OCI-LY7 (cell line): ENCODE data around the gene DNAJB1. TPM values are rescaled to one million over a fixed set of nuclear protein-coding genes. Genes with fewer than 3 reads are reported as not detected.
A peak's percentile ranks its signal among the peaks of the same experiment; 100 is the strongest.
"Not testable (repeated sequence)": the region's sequence is repeated elsewhere in the genome, so short reads cannot be mapped to it uniquely, and the experiment has no call there.

Experiments
- BruUV-seq: library from RNA; stranded (reverse); fragments of 400-500 nt; replicated peaks from 2 replicates; lab custom pipeline; 2021; lab: Mats Ljungman, UMichigan
- CTCF ChIA-PET: fragments of 300-600 bp; sonication (Branson Sonifier 250); formaldehyde crosslinking; loops from one replicate; lab custom pipeline; 2022; ENCODE audit warnings: antibody characterized with exemption; ENCODE audit not compliant: unreplicated experiment; lab: Charles Lee
- POLR2A ChIA-PET: fragments of 300-600 bp; sonication (Branson Sonifier 250); formaldehyde crosslinking; loops from one replicate; lab custom pipeline; 2022; ENCODE audit warnings: antibody characterized with exemption; lab: Charles Lee
- DNase-seq: peaks from one replicate; pipeline ENCODE4 v3.0.0-alpha.2; 2015; ENCODE audit warnings: low spot score
- H2AFZ ChIP-seq: fragments of 200-600 bp; sonication (generic), shearing (Covaris generic); 2 replicates; pipeline ENCODE4 v1.6.1; 2014; ENCODE audit warnings: mild to moderate bottlenecking, antibody characterized with exemption, low read length, moderate library complexity
- H3K27ac ChIP-seq: fragments of 200-600 bp; sonication (generic); 2 replicates; pipeline ENCODE4 v1.5.1; 2014; ENCODE audit warnings: mixed run types, low read depth, mild to moderate bottlenecking, moderate library complexity, low read length, inconsistent platforms; ENCODE audit not compliant: poor library complexity, severe bottlenecking
- H3K36me3 ChIP-seq: fragments of 200-600 bp; sonication (generic); 2 replicates; pipeline ENCODE4 v1.6.1; 2014; ENCODE audit warnings: mild to moderate bottlenecking, antibody characterized with exemption, low read length, moderate library complexity, mixed read lengths; ENCODE audit not compliant: insufficient read depth
- H3K4me1 ChIP-seq: fragments of 200-600 bp; sonication (generic); 2 replicates; pipeline ENCODE4 v1.5.1; 2014; ENCODE audit warnings: mild to moderate bottlenecking, low read length; ENCODE audit not compliant: insufficient read depth, poor library complexity, severe bottlenecking
- H3K4me2 ChIP-seq: fragments of 200-600 bp; sonication (generic); 2 replicates; pipeline ENCODE4 v1.6.1; 2014; ENCODE audit warnings: mild to moderate bottlenecking, low read length
- H3K4me3 ChIP-seq: fragments of 200-600 bp; sonication (generic); 2 replicates; pipeline ENCODE4 v1.5.1; 2014; ENCODE audit warnings: mild to moderate bottlenecking, low read depth, low read length; ENCODE audit not compliant: poor library complexity, severe bottlenecking
- H3K79me2 ChIP-seq: fragments of 200-600 bp; sonication (generic); 2 replicates; pipeline ENCODE4 v1.6.1; 2016; ENCODE audit warnings: low read depth, mild to moderate bottlenecking, low read length, moderate library complexity, mixed read lengths; ENCODE audit not compliant: insufficient read depth
- H3K9me2 ChIP-seq: fragments of 200-600 bp; sonication (generic); 2 replicates; pipeline ENCODE4 v1.6.1; 2016; ENCODE audit warnings: mild to moderate bottlenecking, low read length, mixed read lengths; ENCODE audit not compliant: insufficient read depth
- H3K9me3 ChIP-seq: fragments of 200-600 bp; sonication (generic); 2 replicates; pipeline ENCODE4 v1.6.1; 2014; ENCODE audit warnings: mild to moderate bottlenecking, mixed run types, low read length, mixed read lengths
- H4K20me1 ChIP-seq: fragments of 200-600 bp; sonication (generic); 2 replicates; pipeline ENCODE4 v1.6.1; 2014; ENCODE audit warnings: mild to moderate bottlenecking, antibody characterized with exemption, low read length, moderate library complexity, mixed read lengths; ENCODE audit not compliant: insufficient read depth
- EZH2phosphoT487 ChIP-seq: fragments of 200-600 bp; sonication (generic); IDR thresholded peaks from 2 replicates; pipeline ENCODE4 v1.6.1; 2018; ENCODE audit warnings: low read depth, borderline replicate concordance, mild to moderate bottlenecking, mixed run types, antibody characterized with exemption, low read length, moderate library complexity, mixed read lengths
- intact Hi-C: fragments of 100-400 bp; cut with micrococcal nuclease; formaldehyde crosslinking; loops from one replicate; pipeline ENCODE4 v1.10.0; 2022; ENCODE audit not compliant: unreplicated experiment
- total RNA-seq, 2 experiments: library from RNA; depleted of rRNA in 1 of 2; stranded (reverse); fragments of >200 nt in 1 of 2; shearing (Covaris generic) in 1 of 2; gene quantifications; 2 replicates each; pipeline ENCODE4 v1.2.3, GENCODE V29; 2014 to 2022
- TF ChIP-seq, protein P1 (sequence below): fragments of 200-600 bp; sonication (generic); conservative IDR thresholded peaks from 2 replicates; pipeline ENCODE4 v1.5.1; 2014; ENCODE audit warnings: mild to moderate bottlenecking, antibody characterized with exemption, low read length, moderate library complexity, mixed read lengths

DNAJB1 gene
- total RNA-seq, 2 experiments from 2014 or later = 63.7 to 76.7 TPM

DNA sequence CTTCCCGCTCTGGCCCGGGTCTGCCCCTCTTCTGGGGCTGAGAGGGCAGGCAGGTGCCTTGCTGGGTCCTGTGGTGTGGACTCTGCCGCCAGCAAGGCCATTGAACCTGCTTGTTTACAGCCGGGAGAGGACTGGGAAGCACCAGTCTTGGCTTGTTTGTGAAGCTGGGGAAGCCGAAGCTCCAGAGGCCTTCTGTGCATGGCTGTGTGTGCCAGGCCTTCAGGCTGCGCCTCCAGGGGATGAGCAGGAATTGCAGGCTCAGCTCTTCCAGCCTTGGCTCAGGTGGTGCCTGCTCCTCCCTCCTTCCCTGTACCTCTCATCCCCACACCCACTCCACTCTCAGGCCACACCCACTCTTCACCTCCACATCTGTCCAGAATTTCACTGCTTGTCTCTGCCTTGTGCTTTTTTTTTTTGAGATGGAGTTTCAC is 36.2 kb upstream of the DNAJB1 start:
- H3K9me3 ChIP-seq = no peaks in the 10 kb centered on the region
- no peak overlapping the region for H2AFZ ChIP-seq
- no peak overlapping the region for H3K27ac ChIP-seq
- no peaks in the 10 kb centered on the region for H3K9me2 ChIP-seq
- H4K20me1 ChIP-seq = no peaks in the 10 kb centered on the region
- ChIA-PET CTCF (no interaction called here), POLR2A (no interaction called here)
- peaks cover 45% of the 10 kb centered on the region for H3K4me1 ChIP-seq
- no peak overlapping the region for H3K4me3 ChIP-seq
- no TSS peak for BruUV-seq
- peaks cover 9% of the 10 kb centered on the region; the same call in 1 of the 2 replicates for H3K36me3 ChIP-seq
- H3K79me2 ChIP-seq = peaks cover 8% of the 10 kb centered on the region; the same call in 1 of the 2 replicates
- DNase-seq = no peak
- H3K4me2 ChIP-seq = no peak overlapping the region
- intact Hi-C loops = loop anchor here (5.0 kb wide), 1 partner anchor 47 kb away; no protein-coding TSS in a partner anchor
- TF ChIP-seq EZH2phosphoT487 = no peak
- TF ChIP-seq, protein P1, sequence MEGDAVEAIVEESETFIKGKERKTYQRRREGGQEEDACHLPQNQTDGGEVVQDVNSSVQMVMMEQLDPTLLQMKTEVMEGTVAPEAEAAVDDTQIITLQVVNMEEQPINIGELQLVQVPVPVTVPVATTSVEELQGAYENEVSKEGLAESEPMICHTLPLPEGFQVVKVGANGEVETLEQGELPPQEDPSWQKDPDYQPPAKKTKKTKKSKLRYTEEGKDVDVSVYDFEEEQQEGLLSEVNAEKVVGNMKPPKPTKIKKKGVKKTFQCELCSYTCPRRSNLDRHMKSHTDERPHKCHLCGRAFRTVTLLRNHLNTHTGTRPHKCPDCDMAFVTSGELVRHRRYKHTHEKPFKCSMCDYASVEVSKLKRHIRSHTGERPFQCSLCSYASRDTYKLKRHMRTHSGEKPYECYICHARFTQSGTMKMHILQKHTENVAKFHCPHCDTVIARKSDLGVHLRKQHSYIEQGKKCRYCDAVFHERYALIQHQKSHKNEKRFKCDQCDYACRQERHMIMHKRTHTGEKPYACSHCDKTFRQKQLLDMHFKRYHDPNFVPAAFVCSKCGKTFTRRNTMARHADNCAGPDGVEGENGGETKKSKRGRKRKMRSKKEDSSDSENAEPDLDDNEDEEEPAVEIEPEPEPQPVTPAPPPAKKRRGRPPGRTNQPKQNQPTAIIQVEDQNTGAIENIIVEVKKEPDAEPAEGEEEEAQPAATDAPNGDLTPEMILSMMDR = no peak

DNA sequence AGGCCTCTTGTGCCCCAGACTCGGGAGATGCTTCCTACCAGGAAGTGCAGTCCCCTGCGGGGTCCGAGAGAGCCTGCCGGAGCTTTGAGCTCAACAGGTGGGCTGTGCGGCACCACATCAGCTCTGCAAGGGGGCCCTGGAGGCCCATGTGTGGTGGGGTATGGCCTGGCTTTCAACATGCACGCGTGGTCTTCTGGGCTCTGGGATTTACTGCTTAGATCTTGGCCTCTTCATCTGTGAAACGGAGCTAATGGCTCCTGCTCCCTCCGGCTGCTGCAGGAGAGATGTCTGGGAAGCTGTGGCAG is 35.7 kb upstream of the DNAJB1 start:
- no peak for DNase-seq
- 0 out of 2 replicates have a peak, but pooled peaks cover 3% of the 10 kb centered on the region for H3K79me2 ChIP-seq
- TF ChIP-seq EZH2phosphoT487 = no peak
- TF ChIP-seq, protein P1 = no peak
- no peak overlapping the region for H2AFZ ChIP-seq
- no TSS peak for BruUV-seq
- no peaks in the 10 kb centered on the region for H3K9me2 ChIP-seq
- no peaks in the 10 kb centered on the region for H3K9me3 ChIP-seq
- intact Hi-C loops = loop anchor here (5.0 kb wide), 1 partner anchor 47 kb away; no protein-coding TSS in a partner anchor
- H3K4me2 ChIP-seq = no peak overlapping the region
- H3K4me3 ChIP-seq = no peak overlapping the region
- H3K36me3 ChIP-seq = peaks cover 14% of the 10 kb centered on the region
- CTCF ChIA-PET = no interaction called here
- H4K20me1 ChIP-seq = no peaks in the 10 kb centered on the region
- POLR2A ChIA-PET = no interaction called here
- peaks cover 40% of the 10 kb centered on the region for H3K4me1 ChIP-seq
- H3K27ac ChIP-seq = no peak overlapping the region

DNA sequence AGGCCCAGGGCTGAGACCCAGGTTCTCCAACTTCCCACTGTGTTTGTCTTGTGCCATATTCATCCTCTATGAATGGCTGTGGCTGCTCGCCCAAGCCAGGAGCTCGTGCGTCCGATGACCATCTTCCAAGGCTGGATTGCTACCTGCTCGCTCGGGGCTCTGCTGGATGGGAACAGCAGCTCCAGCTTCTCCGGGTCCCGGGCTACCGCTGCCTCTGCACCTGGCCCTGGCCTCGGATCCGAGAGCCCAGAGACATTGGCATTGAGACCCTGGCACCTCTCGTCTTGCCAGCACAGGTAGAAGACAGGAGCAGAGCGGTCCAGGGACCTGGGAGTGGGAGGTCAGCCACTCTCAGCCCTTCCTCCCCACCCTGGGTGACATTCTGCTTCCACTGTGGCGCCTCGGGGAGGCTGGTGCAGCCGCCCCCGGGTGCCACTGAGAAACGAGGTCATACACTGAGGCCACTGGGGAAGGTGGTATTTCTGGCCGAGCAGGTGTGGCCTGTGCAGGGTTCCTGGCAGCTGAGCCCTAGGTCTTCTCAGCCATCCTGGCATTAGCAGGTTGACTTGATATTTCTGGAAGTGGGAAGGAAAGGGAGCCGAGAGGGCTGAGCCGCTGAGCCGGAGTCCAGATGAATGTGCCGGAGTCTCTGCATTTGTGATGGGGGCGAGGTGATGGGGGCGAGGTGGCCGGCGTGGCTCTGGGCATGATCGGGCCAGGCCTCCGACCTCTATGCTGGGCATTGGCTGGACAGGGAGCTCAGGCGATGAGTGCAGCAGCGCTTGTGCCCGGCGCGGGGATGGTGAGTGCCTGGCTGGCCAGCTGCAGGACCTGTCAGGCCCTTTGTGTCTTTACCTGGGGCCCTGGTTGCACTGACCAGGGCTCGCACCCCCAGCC is 35.1 kb upstream of the DNAJB1 start:
- H3K27ac ChIP-seq = no peak overlapping the region
- CTCF ChIA-PET = no interaction called here
- DNase-seq = no peak
- H3K4me1 ChIP-seq = peaks cover 34% of the 10 kb centered on the region
- H3K4me3 ChIP-seq = no peak overlapping the region
- peaks cover 20% of the 10 kb centered on the region for H3K36me3 ChIP-seq
- BruUV-seq = no TSS peak
- H2AFZ ChIP-seq = no peak overlapping the region
- POLR2A ChIA-PET = no interaction called here
- TF ChIP-seq, protein P1 = no peak
- no peak for TF ChIP-seq EZH2phosphoT487
- H3K4me2 ChIP-seq = no peak overlapping the region
- no peaks in the 10 kb centered on the region for H3K9me3 ChIP-seq
- intact Hi-C loops = loop anchor here (5.0 kb wide), 1 partner anchor 46 kb away; no protein-coding TSS in a partner anchor
- H3K79me2 ChIP-seq = 0 out of 2 replicates have a peak, but pooled peaks cover 3% of the 10 kb centered on the region
- H3K9me2 ChIP-seq = no peaks in the 10 kb centered on the region
- H4K20me1 ChIP-seq = no peaks in the 10 kb centered on the region

DNA sequence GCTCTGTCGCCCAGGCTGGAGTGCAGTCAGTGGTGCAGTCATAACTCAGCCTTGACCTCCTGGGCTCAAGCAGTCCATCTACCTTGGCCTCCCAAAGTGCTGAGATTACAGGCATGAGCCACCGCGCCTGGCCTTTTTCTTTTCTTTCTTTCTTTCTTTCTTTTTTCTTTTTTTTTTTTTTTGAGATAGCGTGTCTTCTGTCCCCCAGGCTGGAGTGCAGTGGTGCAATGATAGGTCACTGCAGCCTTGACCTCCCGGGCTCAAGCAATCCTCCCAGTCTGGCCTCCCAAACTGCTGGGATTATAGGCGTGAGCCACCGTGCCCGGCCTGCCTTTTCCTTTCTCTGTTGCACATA is 33.8 kb upstream of the DNAJB1 start:
- POLR2A ChIA-PET = interaction anchor here (0.6 kb wide), 1 partner anchor 10 kb away, joined by 3 read pairs; no protein-coding TSS in a partner anchor
- DNase-seq, CTCF ChIA-PET, H2AFZ ChIP-seq, H4K20me1 ChIP-seq, H3K9me3 ChIP-seq, H3K79me2 ChIP-seq, H3K4me2 ChIP-seq, H3K4me3 ChIP-seq, BruUV-seq, H3K9me2 ChIP-seq: not testable (repeated sequence)
- intact Hi-C loops = loop anchor here (5.0 kb wide), 1 partner anchor 45 kb away; no protein-coding TSS in a partner anchor
- H3K4me1 ChIP-seq = peaks cover 32% of the 10 kb centered on the region
- peak overlapping the region; percentile 33 for H3K27ac ChIP-seq
- H3K36me3 ChIP-seq = peaks cover 22% of the 10 kb centered on the region
